ENCODE data around the gene KIF20B.

KIF20B gene

DNA sequence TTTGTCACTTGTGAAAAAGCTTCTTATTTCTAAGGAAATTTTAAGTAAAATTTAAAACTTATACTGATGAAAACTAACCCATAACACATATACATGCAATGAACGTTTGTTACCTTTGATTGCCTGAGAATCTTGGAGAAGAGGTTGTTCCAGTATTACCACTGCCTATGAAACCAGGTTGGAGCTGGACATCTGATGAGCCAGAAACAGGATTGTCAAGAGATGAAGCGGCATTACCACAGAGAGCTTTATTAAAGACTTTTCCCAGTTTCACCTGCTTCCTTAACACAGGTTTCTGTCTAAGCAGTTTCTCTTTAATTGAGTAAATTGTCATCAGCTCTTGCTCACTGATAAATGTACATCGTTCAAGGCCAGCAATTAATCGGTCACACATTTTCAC lies 9.0 kb upstream of the KIF20B start:
- H3K27me3 ChIP-seq (ENCODE audit: control insufficient read depth, insufficient read depth, low read length): no peaks in the 10 kb centered on the region
- no peaks in the 10 kb centered on the region for H3K9me3 ChIP-seq (ENCODE audit: control insufficient read depth, insufficient read depth, low read length)
- peaks cover 8% of the 10 kb centered on the region for H3K4me1 ChIP-seq (ENCODE audit: control insufficient read depth, insufficient read depth, low read length)
- H3K4me3 ChIP-seq (ENCODE audit: low read depth, low read length): no peak overlapping the region
- no peak overlapping the region for H3K9ac ChIP-seq (ENCODE audit: low read depth, low read length)
- H3K36me3 ChIP-seq (ENCODE audit: control insufficient read depth, insufficient read depth, low read length): no peaks in the 10 kb centered on the region

DNA sequence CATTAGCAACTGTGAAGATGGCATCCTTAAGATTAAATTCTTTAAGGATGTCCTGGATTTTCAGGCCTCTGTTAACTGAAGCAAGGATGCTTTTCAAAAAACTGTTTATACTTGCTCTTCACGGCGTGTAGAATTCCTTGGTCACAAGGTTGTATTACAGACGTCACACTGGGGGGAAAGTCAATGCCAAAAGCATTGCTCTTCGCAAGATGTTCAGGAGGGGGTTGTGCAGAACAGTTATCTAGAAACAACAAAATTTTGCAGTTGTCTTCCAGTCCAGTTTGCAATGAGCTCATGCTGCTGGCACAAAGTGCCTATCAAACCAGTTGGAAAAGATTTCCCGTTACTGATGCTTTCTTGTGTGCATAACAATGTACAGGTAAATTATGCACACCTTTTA lies 8.2 kb upstream of the KIF20B start:
- Histone ChIP-seq H3K36me3 (ENCODE audit: control insufficient read depth, insufficient read depth, low read length) (no peaks in the 10 kb centered on the region), H3K4me1 (ENCODE audit: control insufficient read depth, insufficient read depth, low read length) (peaks cover 8% of the 10 kb centered on the region), H3K4me3 (ENCODE audit: low read depth, low read length) (no peak overlapping the region), H3K9ac (ENCODE audit: low read depth, low read length) (no peak overlapping the region), H3K9me3 (ENCODE audit: control insufficient read depth, insufficient read depth, low read length) (no peaks in the 10 kb centered on the region), H3K27me3 (ENCODE audit: control insufficient read depth, insufficient read depth, low read length) (no peaks in the 10 kb centered on the region)

DNA sequence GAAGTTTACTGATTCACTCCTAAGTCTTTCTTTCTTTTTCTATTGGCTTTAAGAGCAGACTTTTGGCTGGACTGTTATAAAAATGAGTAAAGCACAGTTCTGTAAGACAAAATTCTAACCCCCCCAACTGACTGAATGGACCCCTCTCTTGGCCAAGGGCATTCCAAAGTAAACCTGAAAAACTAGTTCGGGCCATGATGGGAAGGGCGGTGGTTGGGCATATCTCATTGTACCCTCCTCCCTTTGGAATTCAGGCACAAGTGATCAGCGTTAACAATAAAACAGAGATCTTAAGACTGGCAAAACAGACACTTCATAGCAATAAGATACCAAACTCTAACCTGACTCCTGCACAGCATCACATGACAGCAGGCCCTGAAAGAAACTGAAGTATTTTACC lies 6.1 kb upstream of the KIF20B start:
- no peaks in the 10 kb centered on the region for H3K36me3 ChIP-seq (ENCODE audit: control insufficient read depth, insufficient read depth, low read length)
- H3K9ac ChIP-seq (ENCODE audit: low read depth, low read length): no peak overlapping the region
- H3K4me3 ChIP-seq (ENCODE audit: low read depth, low read length): no peak overlapping the region
- no peaks in the 10 kb centered on the region for H3K9me3 ChIP-seq (ENCODE audit: control insufficient read depth, insufficient read depth, low read length)
- peaks cover 8% of the 10 kb centered on the region for H3K4me1 ChIP-seq (ENCODE audit: control insufficient read depth, insufficient read depth, low read length)
- H3K27me3 ChIP-seq (ENCODE audit: control insufficient read depth, insufficient read depth, low read length): no peaks in the 10 kb centered on the region

DNA sequence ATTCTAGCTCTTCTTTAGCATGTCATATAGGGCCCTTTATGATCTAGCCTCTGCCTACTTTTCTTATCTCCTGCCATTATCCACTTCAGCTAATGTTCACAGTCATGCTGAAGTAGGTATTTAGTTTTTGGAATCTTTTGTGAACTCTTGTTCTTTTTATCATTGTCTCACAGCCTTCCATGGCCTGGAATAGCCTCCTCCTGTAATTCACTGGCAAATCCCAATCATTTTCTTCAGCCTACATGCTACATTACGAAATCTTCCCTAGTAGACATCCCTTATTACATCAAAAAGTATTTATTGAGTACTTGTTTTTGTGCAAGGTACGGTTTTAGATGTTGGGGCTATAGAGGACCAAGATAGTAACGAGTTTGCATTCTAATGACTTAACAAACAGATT lies 3.4 kb upstream of the KIF20B start:
- Histone ChIP-seq H3K9me3 (ENCODE audit: control insufficient read depth, insufficient read depth, low read length) (no peaks in the 10 kb centered on the region), H3K27me3 (ENCODE audit: control insufficient read depth, insufficient read depth, low read length) (no peaks in the 10 kb centered on the region), H3K9ac (ENCODE audit: low read depth, low read length) (no peak overlapping the region), H3K36me3 (ENCODE audit: control insufficient read depth, insufficient read depth, low read length) (no peaks in the 10 kb centered on the region), H3K4me1 (ENCODE audit: control insufficient read depth, insufficient read depth, low read length) (peaks cover 13% of the 10 kb centered on the region), H3K4me3 (ENCODE audit: low read depth, low read length) (no peak overlapping the region)

DNA sequence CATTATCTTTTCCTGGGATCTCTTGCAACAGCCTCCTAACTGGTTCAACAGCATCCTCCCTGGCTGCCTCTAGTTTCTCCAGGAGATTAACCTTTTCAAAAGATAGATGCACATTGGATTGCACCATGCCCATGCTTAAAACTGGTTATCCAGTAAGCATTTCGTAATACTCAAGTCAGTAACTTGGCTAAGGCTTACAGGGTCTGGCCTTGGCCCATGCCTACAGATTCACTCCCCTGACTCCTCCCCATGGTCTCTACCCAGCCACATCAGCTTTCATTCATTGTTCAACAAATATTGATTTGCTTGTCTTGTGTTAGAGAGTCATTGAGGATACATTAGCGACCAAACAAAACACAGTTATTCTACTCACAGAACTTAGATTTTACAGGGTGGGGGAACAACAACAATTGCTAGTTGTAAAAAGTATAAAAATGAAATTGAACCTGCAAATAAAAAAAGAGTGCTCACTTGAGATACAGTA lies 1.8 kb upstream of the KIF20B start:
- Histone ChIP-seq H3K27me3 (ENCODE audit: control insufficient read depth, insufficient read depth, low read length) (no peaks in the 10 kb centered on the region), H3K9ac (ENCODE audit: low read depth, low read length) (no peak overlapping the region), H3K4me1 (ENCODE audit: control insufficient read depth, insufficient read depth, low read length) (peaks cover 13% of the 10 kb centered on the region), H3K9me3 (ENCODE audit: control insufficient read depth, insufficient read depth, low read length) (no peaks in the 10 kb centered on the region), H3K4me3 (ENCODE audit: low read depth, low read length) (no peak overlapping the region), H3K36me3 (ENCODE audit: control insufficient read depth, insufficient read depth, low read length) (no peaks in the 10 kb centered on the region)

DNA sequence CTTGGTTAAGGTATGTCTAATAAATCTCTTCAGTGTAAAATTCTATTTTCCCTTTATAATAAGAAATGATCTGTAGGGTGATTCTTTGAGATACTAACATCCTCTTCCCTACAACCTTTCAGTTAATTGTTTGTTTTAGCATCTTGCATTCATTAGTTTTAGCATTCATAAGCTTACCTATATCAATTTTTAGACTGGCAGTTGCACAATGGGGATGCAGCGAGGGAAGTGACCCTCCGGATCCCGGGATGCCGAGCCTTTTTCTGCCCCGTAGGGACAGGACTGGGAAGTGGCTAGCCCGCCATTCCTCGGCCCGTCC lies 508 bp upstream of the KIF20B start:
- no peaks in the 10 kb centered on the region for H3K36me3 ChIP-seq (ENCODE audit: control insufficient read depth, insufficient read depth, low read length)
- H3K9ac ChIP-seq (ENCODE audit: low read depth, low read length): peak overlapping the region; percentile 92
- peak overlapping the region; percentile 99 for H3K4me3 ChIP-seq (ENCODE audit: low read depth, low read length)
- no peaks in the 10 kb centered on the region for H3K27me3 ChIP-seq (ENCODE audit: control insufficient read depth, insufficient read depth, low read length)
- H3K4me1 ChIP-seq (ENCODE audit: control insufficient read depth, insufficient read depth, low read length): peaks cover 11% of the 10 kb centered on the region
- H3K9me3 ChIP-seq (ENCODE audit: control insufficient read depth, insufficient read depth, low read length): no peaks in the 10 kb centered on the region

DNA sequence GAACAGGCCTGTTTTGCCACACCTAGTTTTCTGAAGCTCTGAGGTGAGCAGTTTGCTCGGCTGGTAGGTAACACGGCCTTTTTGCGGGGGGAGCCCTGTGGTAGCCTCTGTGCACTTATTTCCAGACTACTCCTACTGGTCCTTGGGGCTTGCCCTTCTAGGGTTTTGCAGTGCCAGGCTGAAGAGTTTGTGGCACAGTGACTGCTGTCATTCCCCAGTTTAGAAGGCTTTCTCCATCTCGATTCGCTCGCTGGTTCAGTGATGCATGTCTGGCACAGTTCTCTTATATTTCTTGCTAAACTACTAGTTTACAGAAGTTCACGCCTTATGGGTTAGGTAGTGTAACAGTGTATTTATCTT lies 711 bp downstream of the KIF20B start:
- Histone ChIP-seq H3K4me1 (ENCODE audit: control insufficient read depth, insufficient read depth, low read length) (peaks cover 11% of the 10 kb centered on the region), H3K4me3 (ENCODE audit: low read depth, low read length) (peak overlapping the region; percentile 99), H3K9me3 (ENCODE audit: control insufficient read depth, insufficient read depth, low read length) (no peaks in the 10 kb centered on the region), H3K27me3 (ENCODE audit: control insufficient read depth, insufficient read depth, low read length) (no peaks in the 10 kb centered on the region), H3K36me3 (ENCODE audit: control insufficient read depth, insufficient read depth, low read length) (no peaks in the 10 kb centered on the region), H3K9ac (ENCODE audit: low read depth, low read length) (peak overlapping the region; percentile 91)

DNA sequence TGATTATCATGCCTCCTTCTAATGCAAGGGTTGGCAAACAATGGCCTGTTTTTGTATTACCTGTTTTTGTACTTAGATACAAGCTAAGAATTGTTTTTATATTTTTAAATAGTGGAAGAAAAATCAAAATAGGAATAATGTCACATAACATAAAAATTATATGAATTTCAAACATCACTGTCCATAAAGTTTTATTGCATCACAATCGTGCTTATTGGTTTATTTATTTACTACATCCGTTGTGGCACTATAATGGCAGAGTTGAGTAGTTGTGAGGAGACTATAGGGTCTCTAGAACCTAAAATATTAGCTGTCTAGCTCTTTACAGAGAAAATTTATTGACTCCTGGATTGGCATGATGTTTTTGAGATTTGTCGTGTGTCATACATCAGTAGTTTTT lies 4.1 kb downstream of the KIF20B start:
- Histone ChIP-seq H3K4me1 (ENCODE audit: control insufficient read depth, insufficient read depth, low read length) (peaks cover 11% of the 10 kb centered on the region), H3K36me3 (ENCODE audit: control insufficient read depth, insufficient read depth, low read length) (no peaks in the 10 kb centered on the region), H3K27me3 (ENCODE audit: control insufficient read depth, insufficient read depth, low read length) (no peaks in the 10 kb centered on the region), H3K4me3 (ENCODE audit: low read depth, low read length) (no peak overlapping the region), H3K9me3 (ENCODE audit: control insufficient read depth, insufficient read depth, low read length) (no peaks in the 10 kb centered on the region), H3K9ac (ENCODE audit: low read depth, low read length) (no peak overlapping the region)

DNA sequence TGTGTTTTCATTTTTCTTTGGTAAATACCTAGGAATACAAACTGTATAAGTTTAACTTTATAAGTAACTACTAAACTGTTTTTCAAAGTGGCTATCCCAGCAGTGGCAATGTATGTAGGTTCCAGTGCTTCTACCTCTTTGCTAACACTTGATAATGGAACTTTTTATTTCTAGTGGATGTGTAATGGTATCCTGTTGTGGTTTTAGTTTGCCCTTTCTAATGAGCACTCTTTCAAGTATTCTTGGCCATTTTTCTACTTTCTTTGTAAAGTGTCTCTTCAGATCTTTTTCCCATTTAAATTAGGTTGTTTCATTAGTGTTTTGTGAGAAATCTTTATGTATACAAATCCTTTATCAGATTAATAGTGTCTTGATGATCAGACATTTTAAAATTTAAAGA lies 4.6 kb downstream of the KIF20B start:
- Histone ChIP-seq H3K27me3 (ENCODE audit: control insufficient read depth, insufficient read depth, low read length) (no peaks in the 10 kb centered on the region), H3K36me3 (ENCODE audit: control insufficient read depth, insufficient read depth, low read length) (no peaks in the 10 kb centered on the region), H3K4me1 (ENCODE audit: control insufficient read depth, insufficient read depth, low read length) (peaks cover 11% of the 10 kb centered on the region), H3K4me3 (ENCODE audit: low read depth, low read length) (no peak overlapping the region), H3K9me3 (ENCODE audit: control insufficient read depth, insufficient read depth, low read length) (no peaks in the 10 kb centered on the region), H3K9ac (ENCODE audit: low read depth, low read length) (no peak overlapping the region)

DNA sequence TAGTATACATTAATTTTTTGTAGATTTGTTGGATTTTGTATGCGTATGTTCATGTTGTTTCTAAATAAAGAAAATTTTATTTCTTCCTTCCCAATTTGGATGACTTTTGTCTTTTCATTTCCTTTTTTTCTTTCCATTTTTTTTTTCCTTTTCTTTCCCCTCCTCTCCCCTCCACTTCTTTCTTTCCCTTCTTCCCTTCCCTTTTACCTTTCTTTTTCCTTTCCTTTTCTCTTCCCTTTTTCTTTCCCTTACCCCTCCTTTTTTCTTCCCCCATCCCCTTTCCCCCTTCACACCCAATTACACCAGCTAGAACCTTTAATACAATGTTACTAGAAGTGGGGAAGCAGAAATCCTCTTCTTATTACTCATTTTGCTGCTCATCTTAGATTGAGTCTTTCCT lies 6.0 kb downstream of the KIF20B start:
- no peaks in the 10 kb centered on the region for H3K36me3 ChIP-seq (ENCODE audit: control insufficient read depth, insufficient read depth, low read length)
- H3K4me3 ChIP-seq (ENCODE audit: low read depth, low read length): no peak overlapping the region
- H3K9ac ChIP-seq (ENCODE audit: low read depth, low read length): no peak overlapping the region
- no peaks in the 10 kb centered on the region for H3K9me3 ChIP-seq (ENCODE audit: control insufficient read depth, insufficient read depth, low read length)
- H3K27me3 ChIP-seq (ENCODE audit: control insufficient read depth, insufficient read depth, low read length): no peaks in the 10 kb centered on the region
- H3K4me1 ChIP-seq (ENCODE audit: control insufficient read depth, insufficient read depth, low read length): peaks cover 9% of the 10 kb centered on the region

DNA sequence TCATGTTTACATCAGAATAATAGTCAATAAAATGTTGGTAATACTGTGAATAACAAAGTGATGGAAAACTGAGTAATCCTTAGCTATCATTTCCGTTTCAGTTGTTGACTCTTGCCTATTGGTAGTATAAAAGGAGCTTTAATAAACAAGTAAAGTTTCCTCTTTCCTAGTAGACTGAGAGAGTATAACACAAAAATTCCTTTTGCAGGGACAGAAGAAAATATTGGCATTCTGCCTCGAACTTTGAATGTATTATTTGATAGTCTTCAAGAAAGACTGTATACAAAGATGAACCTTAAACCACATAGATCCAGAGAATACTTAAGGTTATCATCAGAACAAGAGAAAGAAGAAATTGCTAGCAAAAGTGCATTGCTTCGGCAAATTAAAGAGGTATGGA lies 9.4 kb downstream of the KIF20B start:
- Histone ChIP-seq H3K27me3 (ENCODE audit: control insufficient read depth, insufficient read depth, low read length) (no peaks in the 10 kb centered on the region), H3K4me3 (ENCODE audit: low read depth, low read length) (no peak overlapping the region), H3K9me3 (ENCODE audit: control insufficient read depth, insufficient read depth, low read length) (no peaks in the 10 kb centered on the region), H3K4me1 (ENCODE audit: control insufficient read depth, insufficient read depth, low read length) (no peaks in the 10 kb centered on the region), H3K36me3 (ENCODE audit: control insufficient read depth, insufficient read depth, low read length) (no peaks in the 10 kb centered on the region), H3K9ac (ENCODE audit: low read depth, low read length) (no peak overlapping the region)

DNA sequence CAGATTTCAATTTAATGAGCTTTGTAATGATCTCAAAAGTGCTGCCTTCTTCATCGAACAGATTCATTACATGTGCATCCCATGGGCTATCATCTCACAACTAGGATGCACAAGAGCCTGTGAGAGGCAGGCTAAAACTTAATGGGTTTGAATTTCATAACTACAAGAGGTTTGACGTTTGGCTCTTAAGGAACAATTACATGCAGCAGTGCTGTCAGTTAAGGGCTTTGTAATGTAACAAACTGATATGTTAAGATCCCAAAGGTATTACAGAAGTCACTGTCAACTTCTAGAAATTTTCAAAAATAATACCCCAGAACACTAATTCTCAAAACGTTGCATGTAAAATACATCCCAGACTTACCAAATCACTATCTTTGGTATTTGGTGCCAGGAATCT lies 33.2 kb downstream of the KIF20B start:
- Histone ChIP-seq H3K9me3 (ENCODE audit: control insufficient read depth, insufficient read depth, low read length) (no peaks in the 10 kb centered on the region), H3K27me3 (ENCODE audit: control insufficient read depth, insufficient read depth, low read length) (no peaks in the 10 kb centered on the region), H3K36me3 (ENCODE audit: control insufficient read depth, insufficient read depth, low read length) (peaks cover 4% of the 10 kb centered on the region), H3K9ac (ENCODE audit: low read depth, low read length) (no peak overlapping the region), H3K4me3 (ENCODE audit: low read depth, low read length) (no peak overlapping the region), H3K4me1 (ENCODE audit: control insufficient read depth, insufficient read depth, low read length) (no peaks in the 10 kb centered on the region)
